Calu3 (cell line): ENCODE results near the gene TTLL7. TPM values are rescaled to one million over a fixed set of nuclear protein-coding genes. Genes with fewer than 3 reads are reported as not detected.

Source experiments
- BruUV-seq: library from RNA; stranded (reverse); fragments of 400-500 nt; replicated peaks from 2 replicates; lab custom pipeline; 2021; lab: Mats Ljungman, UMichigan
- CTCF ChIA-PET: fragments of 300-600 bp; sonication (Branson Sonifier 250); formaldehyde crosslinking; loops from one replicate; lab custom pipeline; 2022; ENCODE audit warnings: antibody characterized with exemption; lab: Charles Lee
- DNase-seq: peaks from one replicate; pipeline ENCODE4 v3.0.0; 2022
- H3K27ac Mint-ChIP-seq: one replicate; pipeline ENCODE4 v1.8.0; 2022; ENCODE audit warnings: mixed read lengths; ENCODE audit not compliant: unreplicated experiment
- H3K27me3 Mint-ChIP-seq: one replicate; pipeline ENCODE4 v1.8.0; 2022; ENCODE audit warnings: mixed read lengths; ENCODE audit not compliant: unreplicated experiment
- H3K36me3 Mint-ChIP-seq: one replicate; pipeline ENCODE4 v1.8.0; 2022; ENCODE audit warnings: mild to moderate bottlenecking, moderate library complexity, mixed read lengths; ENCODE audit not compliant: insufficient read depth, unreplicated experiment
- H3K4me1 Mint-ChIP-seq: one replicate; pipeline ENCODE4 v1.8.0; 2022; ENCODE audit warnings: mild to moderate bottlenecking, low read depth, mixed read lengths; ENCODE audit not compliant: unreplicated experiment
- H3K4me3 Mint-ChIP-seq: one replicate; pipeline ENCODE4 v1.8.0; 2022; ENCODE audit warnings: mild to moderate bottlenecking, low read depth, moderate library complexity, mixed read lengths; ENCODE audit not compliant: unreplicated experiment
- H3K9me3 Mint-ChIP-seq: one replicate; pipeline ENCODE4 v1.8.0; 2022; ENCODE audit warnings: low read depth, mixed read lengths; ENCODE audit not compliant: unreplicated experiment
- intact Hi-C: fragments of 100-400 bp; cut with micrococcal nuclease; formaldehyde crosslinking; loops from one replicate; pipeline ENCODE4 v1.10.0; 2022; ENCODE audit not compliant: unreplicated experiment
- total RNA-seq: library from RNA; stranded (reverse); gene quantifications from 2 replicates; pipeline ENCODE4 v1.2.3, GENCODE V29; 2022
- TF ChIP-seq, protein P1 (sequence below): fragments of 200-600 bp; IDR thresholded peaks from one replicate; pipeline ENCODE4 v1.8.0; 2022; ENCODE audit warnings: antibody characterized with exemption; ENCODE audit not compliant: unreplicated experiment

The TTLL7 gene
- total RNA-seq, 1 experiment from 2014 or later: 4.6 TPM

- no peaks in the 10 kb centered on the region for H3K9me3 Mint-ChIP-seq
- H3K36me3 Mint-ChIP-seq: no peaks in the 10 kb centered on the region
- DNase-seq: no peak
- H3K4me1 Mint-ChIP-seq: peaks cover 16% of the 10 kb centered on the region
- TF ChIP-seq, protein P1, sequence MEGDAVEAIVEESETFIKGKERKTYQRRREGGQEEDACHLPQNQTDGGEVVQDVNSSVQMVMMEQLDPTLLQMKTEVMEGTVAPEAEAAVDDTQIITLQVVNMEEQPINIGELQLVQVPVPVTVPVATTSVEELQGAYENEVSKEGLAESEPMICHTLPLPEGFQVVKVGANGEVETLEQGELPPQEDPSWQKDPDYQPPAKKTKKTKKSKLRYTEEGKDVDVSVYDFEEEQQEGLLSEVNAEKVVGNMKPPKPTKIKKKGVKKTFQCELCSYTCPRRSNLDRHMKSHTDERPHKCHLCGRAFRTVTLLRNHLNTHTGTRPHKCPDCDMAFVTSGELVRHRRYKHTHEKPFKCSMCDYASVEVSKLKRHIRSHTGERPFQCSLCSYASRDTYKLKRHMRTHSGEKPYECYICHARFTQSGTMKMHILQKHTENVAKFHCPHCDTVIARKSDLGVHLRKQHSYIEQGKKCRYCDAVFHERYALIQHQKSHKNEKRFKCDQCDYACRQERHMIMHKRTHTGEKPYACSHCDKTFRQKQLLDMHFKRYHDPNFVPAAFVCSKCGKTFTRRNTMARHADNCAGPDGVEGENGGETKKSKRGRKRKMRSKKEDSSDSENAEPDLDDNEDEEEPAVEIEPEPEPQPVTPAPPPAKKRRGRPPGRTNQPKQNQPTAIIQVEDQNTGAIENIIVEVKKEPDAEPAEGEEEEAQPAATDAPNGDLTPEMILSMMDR: no peak
- intact Hi-C loops: no loop called here
- H3K4me3 Mint-ChIP-seq: no peak overlapping the region
- CTCF ChIA-PET: interaction anchor here (0.6 to 1.3 kb wide), 2 partner anchors 9 to 22 kb away, joined by 4 to 5 read pairs; no protein-coding TSS in a partner anchor
- no peaks in the 10 kb centered on the region for H3K27me3 Mint-ChIP-seq
- no peak overlapping the region for H3K27ac Mint-ChIP-seq
- no TSS peak for BruUV-seq
These were observed 149.5 kb downstream of the TTLL7 start for GRCh38 chr1:83849191-83850061.

- intact Hi-C loops: no loop called here
- DNase-seq: no peak
These were observed 152.8 kb downstream of the TTLL7 start for GRCh38 chr1:83846138-83846537.

GRCh38 chr1:83845437-83846071 is 153.4 kb downstream of the TTLL7 start:
- Mint-ChIP-seq H3K4me1 (peaks cover 13% of the 10 kb centered on the region), H3K27me3 (no peaks in the 10 kb centered on the region), H3K27ac (no peak overlapping the region), H3K9me3 (no peaks in the 10 kb centered on the region), H3K4me3 (no peak overlapping the region), H3K36me3 (no peaks in the 10 kb centered on the region)
- intact Hi-C loops: no loop called here
- TF ChIP-seq, protein P1: no peak
- no peak for DNase-seq
- no TSS peak for BruUV-seq
- CTCF ChIA-PET: no interaction called here

More at GRCh38 chr1:83846138-83846537, 152.8 kb downstream of the TTLL7 start:
- H3K27me3 Mint-ChIP-seq: no peaks in the 10 kb centered on the region
- H3K4me1 Mint-ChIP-seq: peaks cover 16% of the 10 kb centered on the region
- BruUV-seq: no TSS peak
- CTCF ChIA-PET: no interaction called here
- no peak overlapping the region for H3K27ac Mint-ChIP-seq
- H3K4me3 Mint-ChIP-seq: no peak overlapping the region
- no peaks in the 10 kb centered on the region for H3K36me3 Mint-ChIP-seq
- no peaks in the 10 kb centered on the region for H3K9me3 Mint-ChIP-seq
- TF ChIP-seq, protein P1: no peak

DNA sequence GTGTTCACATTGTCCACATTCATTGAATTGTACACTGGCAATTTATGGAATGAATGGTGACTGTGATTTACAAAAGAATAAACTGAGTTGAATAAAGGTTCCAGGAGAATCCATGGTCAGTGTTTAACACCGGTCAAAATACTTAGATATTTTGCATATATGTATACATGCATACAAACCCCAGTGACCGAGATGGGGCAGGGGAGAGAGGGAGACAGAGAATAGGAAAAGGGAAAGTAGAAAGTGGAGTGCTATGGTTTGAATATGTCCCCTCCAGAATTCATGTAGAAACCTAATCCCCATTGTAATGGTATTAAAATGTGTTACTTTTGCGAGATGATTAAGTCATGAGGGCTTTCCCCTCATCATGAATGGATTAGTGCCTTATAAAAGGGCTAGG is 154.4 kb downstream of the TTLL7 start:
- no peaks in the 10 kb centered on the region for H3K27me3 Mint-ChIP-seq
- no peak for DNase-seq
- TF ChIP-seq, protein P1: no peak
- H3K27ac Mint-ChIP-seq: no peak overlapping the region
- intact Hi-C loops: no loop called here
- no TSS peak for BruUV-seq
- CTCF ChIA-PET: no interaction called here
- H3K4me1 Mint-ChIP-seq: peaks cover 3% of the 10 kb centered on the region
- H3K4me3 Mint-ChIP-seq: no peak overlapping the region
- H3K9me3 Mint-ChIP-seq: no peaks in the 10 kb centered on the region
- no peaks in the 10 kb centered on the region for H3K36me3 Mint-ChIP-seq
